Putamen (tissue), 1 donor: ENCODE data around the gene CCDC82.
"Not testable (repeated sequence)": the region's sequence is repeated elsewhere in the genome, so short reads cannot be mapped to it uniquely, and the experiment has no call there.

Experiments
- DNase-seq: peaks from one replicate; pipeline ENCODE4 v3.0.0-alpha.2; 2016; ENCODE audit warnings: low spot score

Gene CCDC82

DNA sequence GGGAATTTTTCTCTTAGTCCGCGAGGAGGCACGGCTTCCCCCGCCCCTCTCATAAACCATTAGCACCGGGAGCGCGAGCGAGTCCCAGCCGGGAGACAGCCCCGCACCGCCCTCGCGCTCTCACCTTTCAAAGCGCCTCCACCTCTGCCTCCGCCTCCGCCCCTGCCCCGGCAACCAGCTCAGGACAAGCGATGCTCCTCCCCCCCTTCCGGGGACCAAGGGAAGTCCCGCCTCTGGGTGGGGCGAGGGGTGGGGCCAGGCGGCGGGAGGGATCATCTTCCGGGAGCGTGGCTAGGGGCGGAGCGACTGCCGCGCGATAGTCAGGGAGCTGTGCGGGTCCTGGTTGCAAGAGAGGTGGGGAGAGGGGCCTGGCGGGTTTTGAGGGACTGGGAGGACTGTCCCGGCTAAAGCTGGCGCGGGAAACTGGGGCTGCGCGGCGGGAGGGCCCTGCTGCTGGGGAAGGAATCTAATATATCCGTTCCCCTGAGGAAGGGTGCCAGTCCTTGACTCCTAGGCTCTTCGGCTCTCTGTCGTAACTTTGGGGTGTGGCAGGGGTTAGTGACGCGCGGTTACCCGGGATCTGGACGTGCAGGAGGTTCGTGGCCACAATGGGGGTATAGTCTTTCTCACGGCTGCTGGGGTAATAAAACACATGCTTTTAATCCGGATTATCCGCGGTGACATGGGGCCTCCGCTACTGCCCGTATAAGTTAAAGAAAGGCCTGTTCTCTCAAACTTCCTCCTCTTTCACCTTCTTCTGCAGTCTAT is at the start of gene CCDC82, which contains the start of gene JRKL:
Gene CCDC82 (minus strand): TSS at position 193 of the 768 bp plus-strand sequence. CDS start 5,165 bp downstream, outside the sequence.
Gene JRKL (plus strand): TSS at position 294 of the 768 bp plus-strand sequence. CDS start 637 bp downstream, outside the sequence.
- peak; percentile 94 for DNase-seq

DNA sequence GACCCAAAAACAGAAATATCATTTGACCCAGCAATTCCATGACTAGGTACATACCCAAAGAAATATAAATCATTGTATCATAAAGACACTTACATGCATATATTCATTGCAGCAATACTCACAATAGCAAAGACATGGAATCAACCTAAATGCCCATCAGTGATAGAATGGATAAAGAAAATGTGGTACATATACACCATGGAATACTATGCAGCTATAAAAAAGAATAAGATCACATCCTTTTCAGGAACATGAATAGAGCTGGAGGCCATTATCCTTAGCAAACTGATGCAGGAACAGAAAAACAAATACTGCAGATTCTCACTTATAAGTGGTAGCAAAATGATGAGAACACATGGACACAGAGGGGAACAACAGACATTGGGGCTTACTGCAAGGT is 42.9 kb upstream of the CCDC82 start:
- not testable (repeated sequence) for DNase-seq

DNA sequence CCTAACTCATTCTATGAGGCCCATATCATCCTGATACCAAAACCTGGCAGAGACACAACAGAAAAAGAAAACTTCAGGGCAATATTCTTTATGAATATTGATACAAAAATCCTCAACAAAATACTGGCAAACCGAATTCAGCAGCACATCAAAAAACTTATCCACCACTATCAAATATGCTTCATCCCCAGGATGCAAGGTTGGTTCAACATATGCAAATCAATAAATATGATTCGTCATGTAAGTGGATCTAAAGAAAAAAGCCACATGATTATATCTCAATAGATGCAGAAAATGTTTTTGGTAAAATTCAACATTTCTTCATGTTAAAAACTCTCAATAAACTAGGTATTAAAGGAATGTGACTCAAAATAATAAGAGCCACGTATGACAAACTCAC is 41.0 kb upstream of the CCDC82 start:
- no peak for DNase-seq

GRCh38 chr11:96424693-96425092 is 35.0 kb upstream of the CCDC82 start:
- no peak for DNase-seq

GRCh38 chr11:96413408-96413807 is 23.7 kb upstream of the CCDC82 start:
- no peak for DNase-seq

- DNase-seq = no peak
These were observed 23.2 kb upstream of the CCDC82 start for GRCh38 chr11:96412761-96413381.

DNA sequence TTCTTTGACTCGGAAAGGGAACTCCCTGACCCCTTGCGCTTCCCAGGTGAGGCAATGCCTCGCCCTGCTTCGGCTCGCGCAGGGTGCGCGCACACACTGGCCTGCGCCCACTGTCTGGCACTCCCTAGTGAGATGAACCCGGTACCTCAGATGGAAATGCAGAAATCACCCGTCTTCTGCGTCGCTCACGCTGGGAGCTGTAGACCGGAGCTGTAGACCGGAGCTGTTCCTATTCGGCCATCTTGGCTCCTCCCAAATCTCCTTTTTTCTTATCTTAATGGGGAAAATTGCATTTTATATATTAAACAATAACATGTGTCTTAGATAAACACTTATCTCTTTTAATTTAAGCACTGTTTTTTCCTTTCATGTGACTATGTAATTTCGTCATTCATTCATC is 21.7 kb upstream of the CCDC82 start:
- not testable (repeated sequence) for DNase-seq

- DNase-seq = no peak
These were observed 11.0 kb upstream of the CCDC82 start for GRCh38 chr11:96400697-96401096.

GRCh38 chr11:96397863-96398262 is 8.2 kb upstream of the CCDC82 start:
- DNase-seq = no peak

DNA sequence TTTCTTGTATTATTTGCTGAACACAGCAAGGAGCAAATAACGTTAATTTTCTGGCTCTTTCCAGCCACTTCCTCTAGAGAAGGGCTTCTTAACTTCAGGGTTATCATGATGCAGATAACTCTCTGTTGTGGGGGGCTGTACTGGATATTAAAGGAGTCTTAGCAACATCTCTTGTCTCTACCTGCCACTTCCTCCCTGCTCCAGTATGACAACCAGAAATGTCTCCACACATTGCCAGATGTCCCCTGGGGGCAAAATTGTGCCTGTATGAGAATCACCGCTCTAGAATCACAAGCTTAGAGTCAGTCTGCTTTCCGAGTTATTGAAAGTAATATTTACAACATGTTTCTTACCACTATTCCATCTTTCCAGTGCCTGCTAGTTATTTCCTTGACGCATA is 6.9 kb upstream of the CCDC82 start:
- DNase-seq = no peak

DNA sequence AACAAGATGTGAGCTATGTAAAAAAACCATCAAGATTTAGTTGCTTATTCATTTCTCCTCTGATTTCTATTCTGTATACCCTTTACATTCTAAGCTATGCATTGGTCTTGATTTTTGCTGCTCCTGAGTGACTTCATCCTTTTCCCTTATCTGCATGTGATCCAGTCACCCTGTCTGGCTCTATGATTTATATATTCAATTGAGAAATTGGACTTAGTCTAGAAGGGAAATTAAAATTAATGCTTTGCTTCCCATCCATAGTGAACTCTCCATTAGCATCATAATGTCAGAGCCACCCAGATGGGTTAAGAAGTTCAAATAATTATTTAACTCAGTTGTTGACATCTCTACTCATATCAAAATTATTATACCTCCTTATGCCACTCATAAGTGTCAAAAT is 5.1 kb upstream of the CCDC82 start:
- no peak for DNase-seq

- no peak for DNase-seq
These were observed 4.1 kb upstream of the CCDC82 start for GRCh38 chr11:96393753-96394348.

DNA sequence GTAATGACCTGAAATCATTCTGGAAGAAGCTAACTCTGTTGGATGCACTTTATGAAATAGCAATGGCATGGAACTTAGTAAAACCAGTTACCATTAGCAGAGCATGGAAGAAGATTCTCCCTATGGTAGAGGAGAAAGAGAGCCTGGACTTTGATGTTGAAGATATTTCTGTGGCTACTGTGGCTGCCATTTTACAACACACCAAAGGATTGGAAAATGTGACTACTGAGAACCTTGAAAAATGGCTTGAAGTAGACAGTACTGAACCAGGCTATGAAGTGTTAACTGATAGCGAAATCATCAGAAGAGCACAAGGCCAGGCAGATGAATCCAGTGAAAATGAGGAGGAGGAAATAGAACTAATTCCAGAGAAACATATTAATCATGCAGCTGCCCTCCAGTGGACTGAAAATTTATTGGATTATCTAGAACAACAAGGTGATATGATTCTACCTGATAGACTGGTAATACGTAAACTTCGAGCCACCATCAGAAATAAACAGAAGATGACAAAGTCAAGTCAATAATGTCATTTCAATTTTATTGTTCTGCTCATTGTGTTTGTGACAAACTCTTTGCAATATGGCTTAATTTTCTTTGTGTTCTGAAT is 2.1 kb upstream of the CCDC82 start:
- no peak for DNase-seq

- no peak for DNase-seq
These were observed 728 bp upstream of the CCDC82 start for GRCh38 chr11:96390488-96390792.

GRCh38 chr11:96388891-96389719 is 607 bp downstream of the CCDC82 start:
- DNase-seq = no peak

- DNase-seq = no peak
These were observed 4.5 kb downstream of the CCDC82 start for GRCh38 chr11:96385187-96385586.

DNA sequence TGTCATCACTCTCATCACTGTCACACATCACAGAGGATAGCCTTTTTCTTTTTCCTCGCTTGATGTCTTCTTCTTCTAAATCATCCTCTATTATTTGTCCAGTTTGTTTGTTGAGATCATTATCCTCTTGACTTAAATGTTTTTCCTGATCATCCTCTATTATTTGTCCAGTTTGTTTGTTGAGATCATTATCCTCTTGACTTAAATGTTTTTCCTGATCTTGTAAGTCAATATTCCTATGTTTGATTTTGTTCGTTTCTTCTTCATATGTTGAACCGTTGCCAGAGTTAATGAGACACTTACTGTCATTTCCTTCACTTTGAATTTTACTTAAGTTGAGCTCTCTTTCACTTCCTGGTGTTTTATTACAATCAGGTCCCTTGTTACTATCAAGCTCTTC is 5.6 kb downstream of the CCDC82 start:
- DNase-seq = no peak

DNA sequence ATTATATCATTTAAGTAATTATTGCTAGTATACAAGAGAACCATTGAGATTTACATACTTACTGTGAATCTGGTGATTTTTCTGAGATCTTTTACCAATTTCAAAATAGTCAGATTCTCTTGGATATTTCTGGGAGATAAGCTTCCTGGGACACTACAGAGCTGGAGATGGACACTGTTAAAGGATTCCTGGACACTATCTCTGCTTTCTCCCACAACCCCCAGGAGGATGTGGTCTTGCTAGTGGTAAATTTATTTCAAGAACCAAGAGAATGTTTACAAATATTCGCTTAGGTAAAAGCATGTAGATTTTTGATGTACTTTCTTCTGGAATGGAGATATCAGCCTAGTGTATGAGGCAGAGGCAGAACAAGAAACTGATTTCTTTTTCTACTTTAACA is 12.9 kb downstream of the CCDC82 start:
- no peak for DNase-seq

- DNase-seq = no peak
These were observed 15.9 kb downstream of the CCDC82 start for GRCh38 chr11:96373826-96374225.

DNA sequence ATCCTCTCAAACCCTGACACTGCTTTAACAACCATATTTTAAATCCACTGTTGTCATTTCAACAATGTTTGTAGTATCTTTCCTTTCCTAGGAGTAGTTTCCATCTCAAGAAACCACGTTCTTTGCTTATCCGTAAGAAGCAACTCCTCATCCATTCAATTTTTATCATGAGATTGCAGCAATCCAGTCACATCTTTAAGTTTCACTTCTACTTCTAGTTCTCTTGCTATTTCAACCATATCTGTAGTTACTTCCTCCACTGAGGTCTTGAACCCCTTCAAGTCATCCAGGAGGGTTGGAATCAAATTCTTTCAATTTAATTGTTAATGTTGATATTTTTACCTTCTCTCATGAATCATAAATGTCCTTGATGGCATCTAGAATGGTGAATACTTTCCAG is 22.4 kb downstream of the CCDC82 start:
- DNase-seq = no peak

DNA sequence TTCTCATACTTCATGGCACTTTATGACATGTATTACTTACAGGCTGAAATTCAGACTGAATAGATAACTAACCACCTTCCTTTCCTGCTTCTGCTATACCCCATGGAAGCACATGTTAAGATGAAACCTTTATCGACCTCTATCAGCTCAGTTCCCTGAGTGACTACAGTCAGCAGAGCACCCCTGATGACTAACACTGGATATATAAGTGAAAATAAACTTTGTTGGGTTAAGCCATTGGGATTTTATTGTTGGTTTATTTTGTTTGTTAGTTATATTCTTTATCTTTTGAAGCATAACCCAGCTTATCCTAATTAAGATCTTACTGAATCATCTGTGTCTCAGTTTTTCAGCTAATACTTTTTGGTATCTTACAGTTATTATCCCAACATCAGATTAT is 23.7 kb downstream of the CCDC82 start:
- no peak for DNase-seq

GRCh38 chr11:96365493-96365892 is 24.2 kb downstream of the CCDC82 start:
- no peak for DNase-seq
